Left cardiac atrium (tissue), 4 donors: ENCODE data around the gene C20orf141. TPM values are rescaled to one million over a fixed set of nuclear protein-coding genes. Genes with fewer than 3 reads are reported as not detected.
A peak's percentile ranks its signal among the peaks of the same experiment; 100 is the strongest.
"Not testable (repeated sequence)": the region's sequence is repeated elsewhere in the genome, so short reads cannot be mapped to it uniquely, and the experiment has no call there.

Source experiments
- ATAC-seq, 2 donors: fragments of 200-7000 bp; cut with Tn5 transposase; one replicate each; pipeline ENCODE4 v1.9.1; 2020; ENCODE audit warnings: mild to moderate bottlenecking in 2 of 2, moderate library complexity in 2 of 2
- DNase-seq: peaks from one replicate; pipeline ENCODE4 v3.0.0-alpha.2; 2020
- intact Hi-C, 2 donors: fragments of 100-400 bp; cut with DNase I; formaldehyde crosslinking; loops; one replicate each; pipeline versions ENCODE4 v1.14.1 to v1.15.1; 2022 to 2023
- total RNA-seq, 2 donors: library from RNA; stranded (reverse); fragmentation: NEBNext Ultra II Directional; extraction: Animal tissue kit (Norgen Biotek cat#: 25700); gene quantifications; one replicate each; pipeline ENCODE4 v1.2.1, GENCODE V29; 2021
- donor health status: DM: no; HTN: yes; CAD: no.
- donor health status: DM: no; HTN: yes; CAD: no; lungs with severe emphysema.
- donor health status: DM: yes; HTN: yes; CAD: no.
- donor health status: Dilated cardiomyopathy.

The C20orf141 gene
- total RNA-seq, 2 donors from 2014 or later = not detected

DNA sequence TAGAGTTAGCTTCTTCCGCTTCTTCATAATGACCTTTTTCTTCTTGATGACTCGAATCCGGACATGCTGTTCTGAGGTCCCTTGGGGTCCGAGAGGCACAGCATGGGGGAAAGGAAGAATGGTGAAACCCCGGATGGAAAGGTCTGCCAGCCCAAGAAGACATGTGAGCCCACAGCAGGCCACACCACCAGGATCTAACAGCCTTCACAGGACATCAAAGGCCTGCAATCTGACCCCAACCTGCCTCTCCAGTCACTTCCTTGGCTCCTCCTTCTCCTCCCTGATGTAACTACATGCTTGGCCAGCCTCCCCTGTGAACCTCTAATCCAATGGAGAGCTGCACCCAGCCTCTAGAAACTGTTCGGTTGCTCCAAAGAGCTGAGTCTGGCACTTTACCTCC is 16.0 kb upstream of the C20orf141 start:
- ATAC-seq = no peak
- intact Hi-C loops = no loop called here
- no peak for DNase-seq

DNA sequence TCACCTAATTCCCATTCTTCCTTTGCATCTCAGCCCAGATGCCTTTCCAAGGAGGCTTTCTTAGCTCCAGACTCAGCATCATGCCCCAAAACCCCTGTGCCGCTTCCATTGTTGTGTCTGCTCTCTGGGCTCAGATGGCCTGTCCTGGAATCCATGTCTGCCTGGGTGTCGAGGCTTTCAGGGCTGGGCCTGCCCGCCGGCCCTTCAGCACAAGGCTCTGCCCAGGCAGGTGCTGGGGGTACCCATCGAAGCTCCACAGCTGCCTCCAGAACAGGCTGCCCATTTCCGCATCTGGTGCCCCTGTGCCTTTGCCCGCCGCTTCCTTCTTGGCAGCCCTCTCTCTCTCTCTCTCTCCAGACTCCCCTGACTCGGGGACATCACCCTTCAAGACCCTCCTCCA is 15.5 kb upstream of the C20orf141 start:
- no peak for ATAC-seq
- DNase-seq = no peak
- intact Hi-C loops = no loop called here

DNA sequence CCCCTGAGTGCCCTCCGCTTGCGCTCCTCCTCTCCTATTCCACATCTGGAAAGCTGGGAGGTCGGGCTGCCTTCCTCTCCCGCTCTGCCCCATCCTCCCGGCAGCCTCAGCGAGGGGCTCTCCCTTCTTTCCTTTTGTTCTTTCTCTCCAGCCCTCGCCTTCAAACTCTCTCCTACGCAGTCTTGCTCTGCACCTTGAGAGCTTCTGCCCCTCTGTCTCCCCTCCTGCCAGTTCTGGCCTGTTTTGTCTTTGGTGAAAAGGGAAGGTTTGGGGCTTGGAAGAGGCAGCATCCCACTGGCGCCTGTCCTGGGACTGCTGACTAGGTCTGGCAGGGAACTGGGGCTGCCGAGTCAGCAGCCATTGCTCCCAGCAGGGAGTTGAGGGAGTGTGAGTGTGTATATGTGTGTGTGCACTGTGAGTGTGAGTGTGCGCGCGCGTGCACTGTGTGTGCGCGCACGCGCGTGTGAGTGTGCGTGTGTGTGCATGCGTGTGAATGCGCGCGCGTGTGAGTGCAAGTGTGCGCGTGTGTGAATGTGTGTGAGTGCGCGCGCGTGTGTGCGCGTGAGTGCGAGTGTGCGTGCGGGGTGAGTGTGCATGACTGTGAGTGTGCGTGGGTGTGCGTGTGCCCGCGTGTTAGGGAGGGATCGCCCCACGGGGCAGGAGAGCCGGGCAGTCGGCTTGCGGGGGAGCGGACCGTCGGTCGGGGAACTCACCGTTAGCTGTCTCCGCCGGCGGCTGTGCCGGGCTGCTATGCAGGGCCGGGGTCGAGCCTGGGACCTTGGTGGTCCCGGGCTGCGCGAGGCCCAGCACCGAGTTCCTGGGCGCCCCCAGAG is 14.9 kb upstream of the C20orf141 start:
- ATAC-seq (peak; percentile 66 to 67), DNase-seq (no peak)
- intact Hi-C loops = no loop called here

DNA sequence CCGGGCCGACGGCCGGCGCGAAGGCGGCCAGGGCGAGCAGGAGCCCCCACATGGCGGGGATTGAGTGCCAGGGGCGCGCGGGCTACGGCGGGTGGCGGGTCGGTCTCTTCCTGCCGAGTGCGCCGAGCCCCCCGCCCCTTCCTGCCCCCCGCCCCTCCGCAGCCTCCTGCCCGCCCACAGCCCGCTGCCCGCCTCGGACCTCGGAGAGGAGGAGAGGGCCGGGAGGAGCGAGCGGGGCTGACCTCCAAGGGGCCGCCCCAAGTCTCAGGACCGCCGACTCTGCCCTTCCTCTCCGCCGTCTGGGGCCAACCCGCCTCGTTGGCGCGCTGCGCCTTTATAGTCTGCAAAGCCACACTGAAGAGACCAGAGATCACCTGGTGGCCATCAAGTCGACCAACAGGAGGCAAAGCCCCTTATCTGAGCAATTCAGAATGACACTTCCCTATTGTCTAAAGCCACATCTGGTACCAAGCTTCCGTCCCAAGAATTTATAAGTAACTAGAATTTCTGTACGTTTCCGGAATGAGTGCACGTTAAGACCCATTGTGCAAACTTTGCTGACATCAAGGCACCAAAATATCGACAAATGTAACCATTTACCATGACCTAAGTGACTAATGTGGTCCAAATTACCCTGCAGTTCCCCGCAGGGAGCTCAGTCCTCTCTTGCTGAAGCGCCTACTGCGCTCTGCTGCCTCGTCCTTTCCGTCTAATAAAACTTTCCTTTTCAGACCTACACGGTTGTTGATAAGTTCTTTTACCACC is 14.1 kb upstream of the C20orf141 start, which contains the start of gene CPXM1:
Gene CPXM1, minus strand, starts transcription at position 107 of the 765 bp plus-strand sequence. Its CDS starts 55 bp downstream, at position 52.
- intact Hi-C loops = no loop called here
- ATAC-seq = peak; percentile 54 to 68
- no peak for DNase-seq

DNA sequence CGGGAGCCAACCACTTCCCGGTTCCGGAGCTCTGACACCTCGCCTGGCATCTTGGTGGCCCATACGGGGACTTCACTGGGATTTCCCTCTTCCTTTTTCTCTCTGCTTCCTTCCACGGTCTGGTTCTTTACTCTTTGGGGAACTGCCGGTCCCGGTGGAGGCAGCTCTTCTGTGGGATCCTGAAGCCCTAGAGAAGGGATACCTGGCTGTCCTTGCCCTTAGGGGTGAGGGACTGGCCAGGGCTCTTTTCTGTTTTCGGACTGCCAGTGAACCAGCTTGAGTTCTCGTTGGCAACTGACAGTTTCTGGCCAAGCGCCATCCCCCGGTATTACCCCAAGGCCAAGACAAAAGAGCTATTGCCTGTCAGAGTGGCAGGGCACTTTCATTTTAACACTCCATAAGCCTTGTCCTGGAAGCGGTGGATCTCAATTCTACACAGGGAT is 13.5 kb upstream of the C20orf141 start:
- no peak for ATAC-seq
- intact Hi-C loops = no loop called here
- no peak for DNase-seq

DNA sequence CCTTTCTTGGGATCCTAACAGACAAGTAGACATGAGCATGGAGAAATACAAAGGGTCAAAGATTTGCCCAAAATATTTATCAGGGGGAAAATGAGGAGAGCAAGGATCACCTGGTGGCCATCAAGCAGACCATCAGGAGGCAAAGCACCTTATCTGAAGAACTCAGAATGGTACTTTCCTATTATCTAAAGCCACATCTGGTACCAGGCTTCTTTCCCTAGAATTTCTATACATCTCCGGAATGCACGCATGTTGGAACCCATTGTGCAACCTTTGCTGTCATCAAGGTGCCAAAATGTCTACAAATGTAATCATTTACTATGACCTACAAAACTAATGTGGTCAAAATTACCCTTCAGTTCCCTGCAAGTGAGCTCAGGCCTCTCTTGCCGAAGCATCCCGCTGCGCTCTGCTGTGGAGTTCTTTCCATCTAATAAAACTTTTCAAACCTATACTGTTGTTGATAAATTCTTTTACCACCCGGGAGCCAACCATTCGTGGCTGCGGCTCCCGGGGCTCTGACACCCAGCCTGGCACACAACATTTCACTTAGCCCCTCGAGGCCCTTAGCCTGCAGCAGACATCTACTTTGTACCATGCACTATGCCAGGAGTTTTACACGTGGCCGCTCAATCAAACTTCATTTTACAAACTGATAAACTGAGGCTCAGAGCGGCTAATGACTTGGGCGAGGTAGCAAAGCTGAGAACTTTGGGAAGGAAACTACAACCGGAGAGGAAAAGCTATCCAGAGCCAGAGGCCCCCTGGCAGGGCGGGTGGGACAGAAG is 10.6 kb upstream of the C20orf141 start:
- ATAC-seq (no peak), DNase-seq (no peak)
- intact Hi-C loops = no loop called here

DNA sequence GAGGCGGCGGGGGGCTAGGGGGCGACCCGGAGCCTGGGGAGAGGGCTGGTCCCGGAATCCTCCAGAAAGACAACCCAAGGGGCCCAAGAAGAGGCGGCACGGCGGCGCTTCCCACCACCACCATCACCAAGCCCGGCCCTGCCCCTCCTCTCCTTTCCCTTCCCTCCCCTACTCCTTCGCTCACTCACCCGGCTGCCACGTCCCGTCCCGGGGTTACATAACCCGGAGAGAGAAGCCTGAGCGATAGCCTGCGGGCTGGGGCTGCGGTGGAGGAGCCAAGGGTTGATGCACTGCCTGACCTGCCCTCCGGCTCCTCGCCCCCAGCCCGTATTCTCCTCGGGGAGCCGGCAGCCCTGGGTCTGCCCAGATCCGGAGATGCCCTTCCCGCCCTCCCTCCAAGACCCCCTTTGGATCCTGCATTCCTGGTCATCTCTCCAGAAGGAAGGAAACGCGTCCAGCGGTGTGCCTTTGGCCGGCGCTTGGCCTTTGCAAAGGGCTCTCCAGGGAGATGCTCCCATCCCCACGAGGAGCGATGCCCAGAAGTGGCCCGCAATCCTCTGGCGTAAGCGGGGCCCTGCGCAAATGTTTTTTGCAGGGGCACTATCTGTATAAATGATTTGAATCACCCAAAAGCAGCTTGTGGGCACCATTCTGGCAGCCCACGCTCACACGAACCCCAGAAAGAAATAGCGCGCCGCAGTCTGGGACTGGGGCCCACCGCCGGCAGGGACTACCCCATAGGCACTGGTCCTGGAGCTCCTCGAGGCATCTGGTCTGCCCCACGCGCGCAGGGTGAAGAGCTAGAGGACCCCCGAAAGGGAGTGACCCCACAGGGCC is 9.7 kb upstream of the C20orf141 start:
- DNase-seq = no peak
- intact Hi-C loops = no loop called here
- ATAC-seq = peak; percentile 67 to 76

DNA sequence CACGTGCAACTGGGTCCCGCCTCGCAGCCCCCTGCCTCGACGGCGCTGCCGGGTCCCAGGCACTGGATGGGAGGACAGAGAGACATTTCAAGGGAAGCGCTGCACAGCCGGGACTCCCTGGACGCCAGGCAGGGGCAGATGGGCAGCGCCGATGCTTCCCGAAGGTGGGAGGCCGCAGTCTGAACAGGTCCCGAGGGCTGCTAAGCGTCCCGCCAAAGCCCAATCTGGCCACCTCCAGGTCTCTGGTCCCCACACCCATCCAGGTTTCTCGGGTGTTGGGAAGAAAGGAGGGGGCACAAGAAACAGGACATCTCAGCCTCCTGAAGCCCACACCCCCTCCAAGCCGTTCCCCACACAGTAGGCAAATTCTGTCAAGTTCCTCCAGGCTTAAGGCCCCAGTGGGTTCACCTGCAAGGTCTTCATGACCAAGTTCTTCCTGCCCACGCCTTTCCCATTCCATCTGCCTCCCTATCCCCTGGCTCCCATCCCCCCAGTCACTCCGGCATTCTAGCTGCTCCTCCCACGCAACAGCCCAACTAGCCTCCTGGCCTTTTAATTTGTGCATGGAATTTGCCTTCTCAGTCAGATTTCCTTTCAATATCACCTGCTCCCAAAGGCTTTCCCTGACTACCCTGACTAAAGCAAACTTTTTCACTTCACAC is 9.0 kb upstream of the C20orf141 start:
- DNase-seq (no peak), ATAC-seq (peak in 1 of 2 donors; percentile 25)
- intact Hi-C loops = no loop called here

DNA sequence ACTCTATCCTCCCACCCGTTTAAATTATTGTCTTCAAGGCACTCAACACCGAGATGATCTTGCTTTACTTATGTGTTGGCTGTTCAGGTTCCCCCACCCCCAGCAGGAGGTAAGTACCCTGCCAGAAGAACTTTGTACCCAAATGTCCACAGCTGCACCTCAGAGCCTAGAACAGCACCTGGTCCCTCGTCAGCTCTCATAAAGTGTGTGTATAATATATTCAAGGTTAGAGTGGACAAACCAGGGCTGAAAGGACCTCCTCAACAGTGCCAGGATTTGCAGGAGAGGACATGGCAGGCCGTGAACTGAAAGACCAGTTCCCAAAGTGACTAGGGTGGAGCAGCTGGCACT is 8.5 kb upstream of the C20orf141 start:
- intact Hi-C loops = no loop called here
- DNase-seq = no peak
- no peak for ATAC-seq

DNA sequence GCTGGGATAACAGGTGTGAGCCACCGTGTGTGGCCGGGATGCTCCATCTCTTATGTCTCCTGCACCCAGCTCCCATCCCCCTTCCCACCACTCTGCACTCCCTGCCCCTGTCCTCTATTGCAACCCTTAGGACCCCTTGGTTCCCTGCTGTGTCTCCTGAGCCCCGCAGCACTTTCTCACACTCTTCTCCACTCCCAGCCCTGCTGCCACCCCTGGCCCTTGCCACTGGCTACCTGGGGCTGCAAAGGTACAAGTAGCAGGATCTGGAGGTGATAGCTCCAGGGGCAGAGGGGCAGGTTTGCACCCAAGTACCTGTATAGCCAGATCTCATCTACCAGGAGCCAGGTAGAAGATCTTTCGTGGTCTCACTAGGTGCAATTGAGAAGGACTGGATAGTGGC is 7.8 kb upstream of the C20orf141 start:
- no peak for DNase-seq
- intact Hi-C loops = no loop called here
- ATAC-seq = no peak

DNA sequence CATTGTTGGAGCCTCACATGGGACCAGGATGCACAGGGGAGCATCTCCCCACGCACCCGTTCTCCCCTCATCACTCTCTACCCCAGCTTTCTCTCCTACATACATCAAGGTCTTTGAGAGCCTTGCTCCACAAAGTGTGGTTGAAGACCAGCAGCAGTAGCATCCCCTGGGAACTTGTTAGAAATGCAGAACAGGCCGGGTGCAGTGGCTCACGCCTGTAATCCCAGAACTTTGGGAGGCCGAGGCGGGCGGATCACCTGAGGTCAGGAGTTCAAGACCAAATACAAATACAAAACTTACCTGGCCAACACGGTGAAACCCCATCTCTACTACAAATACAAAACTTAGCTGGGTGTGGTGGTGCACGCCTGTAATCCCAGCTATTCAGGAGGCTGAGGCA is 6.9 kb upstream of the C20orf141 start:
- ATAC-seq, DNase-seq, intact Hi-C loops: not testable (repeated sequence)

DNA sequence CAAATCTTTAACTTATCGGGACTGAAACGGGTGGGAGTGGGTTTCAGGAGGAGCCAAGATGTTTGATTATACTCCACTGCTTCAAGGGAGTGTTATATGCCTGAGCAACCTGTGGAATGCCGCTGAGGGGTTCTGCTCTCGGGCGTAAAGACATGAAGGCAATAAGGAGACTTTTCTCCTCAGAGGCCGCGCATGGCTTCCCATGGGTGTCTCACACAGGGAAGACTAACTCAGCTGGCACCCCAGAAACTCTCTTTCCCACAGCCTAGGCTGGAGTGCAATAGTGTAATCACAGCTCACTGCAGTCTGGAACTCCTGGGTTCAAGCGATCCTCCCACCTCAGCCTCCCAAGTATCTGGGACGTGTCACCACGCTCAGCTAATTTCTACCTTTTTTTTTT is 5.1 kb upstream of the C20orf141 start:
- intact Hi-C loops = no loop called here
- no peak for ATAC-seq
- DNase-seq = no peak

DNA sequence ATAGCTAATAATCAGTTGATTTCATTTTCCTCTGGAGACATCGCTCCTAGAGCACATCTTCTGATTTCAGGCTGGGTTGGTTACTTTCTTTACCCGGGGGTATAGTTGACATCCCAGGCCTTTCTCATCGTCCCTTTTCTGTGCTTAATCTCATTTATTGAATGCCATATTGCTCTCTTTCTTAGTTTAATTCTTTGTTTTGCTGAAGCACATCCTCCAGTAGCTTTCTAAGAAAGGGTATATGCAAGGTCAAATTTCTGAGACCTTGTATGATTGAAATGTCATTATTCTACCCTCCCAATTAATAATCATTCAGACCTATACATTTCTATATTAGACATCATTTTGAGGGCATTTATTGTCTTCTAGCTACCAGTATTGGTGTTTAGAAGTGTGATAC is 2.6 kb upstream of the C20orf141 start:
- intact Hi-C loops = no loop called here
- ATAC-seq = no peak
- no peak for DNase-seq

DNA sequence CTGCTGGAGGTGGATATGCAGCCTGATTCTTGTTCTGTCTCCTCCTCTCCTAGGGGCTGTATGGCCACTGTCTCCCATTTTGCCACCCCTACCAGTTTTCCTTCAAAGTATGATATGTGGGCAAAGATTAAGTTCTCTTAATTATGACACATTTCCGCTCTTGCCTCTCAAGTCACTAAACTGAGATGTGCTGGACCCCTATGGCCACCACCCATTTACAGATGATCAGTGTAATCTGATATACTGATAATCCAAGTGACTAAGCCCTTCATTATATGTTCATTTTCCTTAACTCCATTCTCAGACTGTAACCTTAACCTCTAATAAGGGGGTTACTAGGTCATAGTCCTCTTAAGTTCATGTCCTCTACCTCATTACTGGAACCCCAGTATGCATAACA is 711 bp upstream of the C20orf141 start:
- DNase-seq (no peak), ATAC-seq (no peak)
- intact Hi-C loops = no loop called here

DNA sequence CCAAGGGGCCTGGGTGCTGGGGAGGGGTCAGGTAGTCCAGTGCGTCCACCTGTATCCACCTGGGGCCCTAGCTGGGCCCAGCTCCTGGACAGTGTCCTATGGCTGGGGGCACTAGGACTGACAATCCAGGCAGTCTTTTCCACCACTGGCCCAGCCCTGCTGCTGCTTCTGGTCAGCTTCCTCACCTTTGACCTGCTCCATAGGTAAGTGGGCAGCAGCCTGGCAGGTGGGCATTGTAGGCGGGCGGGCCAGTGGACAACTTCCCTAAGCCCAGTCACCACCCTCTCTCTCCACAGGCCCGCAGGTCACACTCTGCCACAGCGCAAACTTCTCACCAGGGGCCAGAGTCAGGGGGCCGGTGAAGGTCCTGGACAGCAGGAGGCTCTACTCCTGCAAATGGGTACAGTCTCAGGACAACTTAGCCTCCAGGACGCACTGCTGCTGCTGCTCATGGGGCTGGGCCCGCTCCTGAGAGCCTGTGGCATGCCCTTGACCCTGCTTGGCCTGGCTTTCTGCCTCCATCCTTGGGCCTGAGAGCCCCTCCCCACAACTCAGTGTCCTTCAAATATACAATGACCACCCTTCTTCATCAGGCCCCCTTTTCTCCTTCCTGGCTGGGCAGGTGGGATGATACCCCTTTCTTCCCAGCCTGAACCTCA is 584 bp downstream of the C20orf141 start:
- intact Hi-C loops = no loop called here
- no peak for DNase-seq
- ATAC-seq = no peak

DNA sequence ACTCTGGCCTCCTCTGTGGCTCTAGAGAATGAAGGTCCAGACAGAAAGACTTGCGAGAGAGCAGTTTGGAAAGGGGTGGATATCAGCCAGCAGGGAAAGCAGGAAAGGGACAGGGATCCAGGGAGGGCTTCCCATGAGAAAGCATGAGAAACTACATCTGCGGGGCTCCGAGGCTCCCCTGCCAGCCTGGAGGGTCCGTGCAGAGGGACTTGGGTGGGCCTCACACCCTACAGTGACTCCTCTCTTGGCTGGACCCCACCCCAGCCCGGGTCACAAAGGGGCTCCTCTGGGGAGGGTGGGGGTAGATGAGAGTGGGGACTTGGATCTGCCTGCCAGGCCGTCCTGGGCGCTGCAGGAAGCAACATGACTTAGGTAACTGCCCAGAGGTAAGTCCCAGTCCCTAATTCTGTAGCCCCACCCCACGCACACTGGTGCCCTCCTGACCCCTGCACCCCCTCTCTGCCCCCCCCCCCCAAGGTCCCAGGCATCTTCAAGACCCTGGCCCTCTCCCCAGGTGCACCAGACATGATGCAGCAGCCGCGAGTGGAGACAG is 1.3 kb downstream of the C20orf141 start, which contains the start of gene TMEM239:
Gene TMEM239, plus strand, starts transcription at position 335 of the 553 bp plus-strand sequence. Its CDS starts 191 bp downstream, at position 526.
- DNase-seq = no peak
- intact Hi-C loops = no loop called here
- ATAC-seq = no peak

DNA sequence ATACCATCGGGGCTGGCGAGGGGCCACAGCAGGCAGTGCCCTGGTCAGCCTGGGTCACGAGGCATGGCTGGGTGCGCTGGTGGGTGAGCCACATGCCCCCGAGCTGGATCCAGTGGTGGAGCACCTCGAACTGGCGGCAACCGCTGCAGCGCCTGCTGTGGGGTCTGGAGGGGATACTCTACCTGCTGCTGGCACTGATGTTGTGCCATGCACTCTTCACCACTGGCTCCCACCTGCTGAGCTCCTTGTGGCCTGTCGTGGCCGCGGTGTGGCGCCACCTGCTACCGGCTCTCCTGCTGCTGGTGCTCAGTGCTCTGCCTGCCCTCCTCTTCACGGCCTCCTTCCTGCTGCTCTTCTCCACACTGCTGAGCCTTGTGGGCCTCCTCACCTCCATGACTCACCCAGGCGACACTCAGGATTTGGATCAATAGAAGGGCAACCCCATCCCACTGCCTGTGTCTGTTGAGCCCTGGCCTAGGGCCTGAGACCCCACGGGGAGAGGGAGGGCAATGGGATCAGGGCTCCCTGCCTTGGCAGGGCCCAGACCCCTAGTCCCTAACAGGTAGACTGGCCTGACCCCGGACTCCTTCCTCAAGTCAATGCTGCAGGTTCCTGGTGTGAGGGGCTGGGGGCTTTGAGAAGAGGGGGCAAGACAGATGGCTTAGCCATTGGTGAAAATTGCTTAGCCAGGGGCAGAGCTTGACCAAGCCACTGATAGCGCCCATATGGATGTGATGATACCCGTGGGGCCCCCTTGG is 2.0 kb downstream of the C20orf141 start:
- DNase-seq = no peak
- ATAC-seq = no peak
- intact Hi-C loops = no loop called here
